HEK293T (cell line): Measurements from ENCODE around the gene PLCB1.

Source experiments
- ARNT ChIP-seq: fragments of 450-650 bp; IDR thresholded peaks from 2 replicates; pipeline ENCODE4 v1.6.1; 2017; ENCODE audit warnings: mild to moderate bottlenecking
- BHLHE40 ChIP-seq: fragments of 450-650 bp; IDR thresholded peaks from 2 replicates; pipeline ENCODE4 v1.6.1; 2016; ENCODE audit warnings: mild to moderate bottlenecking, moderate library complexity, borderline replicate concordance
- CTBP1 ChIP-seq: fragments of 450-650 bp; IDR thresholded peaks from 2 replicates; pipeline ENCODE4 v1.6.1; 2016; ENCODE audit warnings: borderline replicate concordance
- ELF4 ChIP-seq: fragments of 450-650 bp; IDR thresholded peaks from 2 replicates; pipeline ENCODE4 v1.6.1; 2017; ENCODE audit warnings: antibody characterized with exemption
- FOXM1 ChIP-seq: fragments of 450-650 bp; IDR thresholded peaks from 2 replicates; pipeline ENCODE4 v1.6.1; 2017; ENCODE audit warnings: mild to moderate bottlenecking, borderline replicate concordance
- NFRKB ChIP-seq: fragments of 450-650 bp; IDR thresholded peaks from 2 replicates; pipeline ENCODE4 v1.6.1; 2016; ENCODE audit warnings: mild to moderate bottlenecking, moderate library complexity
- PKNOX1 ChIP-seq: fragments of 450-650 bp; IDR thresholded peaks from 2 replicates; pipeline ENCODE4 v1.6.1; 2016
- SUZ12 ChIP-seq: fragments of 450-650 bp; IDR thresholded peaks from 2 replicates; pipeline ENCODE4 v1.6.1; 2016; ENCODE audit warnings: mild to moderate bottlenecking

- TF ChIP-seq BHLHE40 (no peak), ARNT (no peak), SUZ12 (no peak), NFRKB (no peak), CTBP1 (no peak), FOXM1 (no peak), PKNOX1 (no peak), ELF4 (no peak)
Observed at GRCh38 chr20:8670893-8671215, 538.8 kb downstream of the PLCB1 start.
